ENCODE measurements around the gene KRTAP4-12. TPM values are rescaled to one million over a fixed set of nuclear protein-coding genes. Genes with fewer than 3 reads are reported as not detected.
"Not testable (repeated sequence)": the region's sequence is repeated elsewhere in the genome, so short reads cannot be mapped to it uniquely, and the experiment has no call there.

KRTAP4-12 gene
- total and polyA plus RNA-seq, 7 experiments from 2014 or later, result not detected

GRCh38 chr17:41121742-41122141 lies 2.2 kb downstream of the KRTAP4-12 start:
- no peak for DNase-seq
- H3K27me3 Mint-ChIP-seq, result peaks cover 0 to 12% (median 0%) of the 10 kb centered on the region in 5 donors

GRCh38 chr17:41119696-41120690 lies 4.0 kb downstream of the KRTAP4-12 start:
- peak overlapping the region in 7 of 9 donors; percentile 76 to 95 (median 87) for H3K27ac Mint-ChIP-seq
- DNase-seq (peak in 5 of 9 donors; percentile 38 to 63 (median 52)), ATAC-seq (peak; percentile 78)
- H3K27me3 ChIP-seq (ENCODE audit: control insufficient read depth in 2 of 2, insufficient read depth in 2 of 2, low read length in 2 of 2); H3K4me3 ChIP-seq (ENCODE audit: low read length); H3K36me3 ChIP-seq (ENCODE audit: control insufficient read depth in 2 of 3, insufficient read depth in 3 of 3, low read length in 3 of 3); H3K36me3 Mint-ChIP-seq; H3K27ac ChIP-seq (ENCODE audit: low read depth, low read length); H3K9me3 ChIP-seq (ENCODE audit: control insufficient read depth in 2 of 3, low read length in 3 of 3); H3K9me3 Mint-ChIP-seq: not testable (repeated sequence)
- H3K4me3 Mint-ChIP-seq, result peak overlapping the region in 8 of 10 donors; percentile 34 to 83 (median 64)
- H3K4me1 ChIP-seq (ENCODE audit: control insufficient read depth in 2 of 2, insufficient read depth in 2 of 2, low read length in 2 of 2), result peaks cover 18 to 27% of the 10 kb centered on the region in 2 donors
- peaks cover 0 to 19% (median 0%) of the 10 kb centered on the region in 5 donors for H3K27me3 Mint-ChIP-seq
- CTCF ChIA-PET, result interaction anchor here (1.0 to 1.6 kb wide), 3 partner anchors 189 to 587 kb away, joined by 3 to 6 read pairs (median 3); partner anchors contain the start of gene KRTAP16-1
- intact Hi-C loops (cut with micrococcal nuclease), result loop anchor here in 1 of 2 donors (1.0 to 5.0 kb wide), 3 partner anchors 188 to 547 kb away; no protein-coding TSS in a partner anchor
- H3K4me1 Mint-ChIP-seq, result peaks cover 4 to 72% (median 55%) of the 10 kb centered on the region in 7 donors
- POLR2A ChIA-PET, result interaction anchor here (0.7 to 1.2 kb wide), 2 partner anchors 187 to 188 kb away, joined by 3 to 4 read pairs; no protein-coding TSS in a partner anchor

More at GRCh38 chr17:41121742-41122141, 2.2 kb downstream of the KRTAP4-12 start:
- peak overlapping the region in 2 of 9 donors; percentile 28 to 45 for H3K27ac Mint-ChIP-seq
- ChIA-PET CTCF (no interaction called here), POLR2A (interaction anchor here (1.1 kb wide), 1 partner anchor 200 kb away, joined by 3 read pairs; no protein-coding TSS in a partner anchor)
- Histone ChIP-seq H3K4me1 (ENCODE audit: control insufficient read depth in 2 of 2, insufficient read depth in 2 of 2, low read length in 2 of 2) (peaks cover 26 to 43% of the 10 kb centered on the region in 2 donors), H3K4me3 (ENCODE audit: low read length) (no peak overlapping the region), H3K9me3 (ENCODE audit: control insufficient read depth in 2 of 3, low read length in 3 of 3) (no peaks in the 10 kb centered on the region), H3K36me3 (ENCODE audit: control insufficient read depth in 2 of 3, insufficient read depth in 3 of 3, low read length in 3 of 3) (no peaks in the 10 kb centered on the region), H3K27ac (ENCODE audit: low read depth, low read length) (no peak overlapping the region), H3K27me3 (ENCODE audit: control insufficient read depth in 2 of 2, insufficient read depth in 2 of 2, low read length in 2 of 2) (no peaks in the 10 kb centered on the region)
- H3K4me3 Mint-ChIP-seq, result peak overlapping the region in 1 of 10 donors; percentile 16
- H3K9me3 Mint-ChIP-seq, result peaks cover 0 to 13% (median 0%) of the 10 kb centered on the region in 11 donors
- no peak for ATAC-seq
- intact Hi-C loops (cut with micrococcal nuclease), result loop anchor here in 1 of 2 donors (5.0 kb wide), 1 partner anchor 546 kb away; no protein-coding TSS in a partner anchor
- H3K4me1 Mint-ChIP-seq, result peaks cover 4 to 84% (median 70%) of the 10 kb centered on the region in 7 donors
- peaks cover 0 to 4% (median 0%) of the 10 kb centered on the region in 5 donors for H3K36me3 Mint-ChIP-seq

- Histone ChIP-seq H3K4me1 (ENCODE audit: control insufficient read depth in 2 of 2, insufficient read depth in 2 of 2, low read length in 2 of 2) (peaks cover 5 to 17% of the 10 kb centered on the region in 2 donors), H3K27me3 (ENCODE audit: control insufficient read depth in 2 of 2, insufficient read depth in 2 of 2, low read length in 2 of 2) (no peaks in the 10 kb centered on the region), H3K27ac (ENCODE audit: low read depth, low read length) (no peak overlapping the region), H3K4me3 (ENCODE audit: low read length) (no peak overlapping the region), H3K36me3 (ENCODE audit: control insufficient read depth in 2 of 3, insufficient read depth in 3 of 3, low read length in 3 of 3) (no peaks in the 10 kb centered on the region), H3K9me3 (ENCODE audit: control insufficient read depth in 2 of 3, low read length in 3 of 3) (no peaks in the 10 kb centered on the region)
- DNase-seq (no peak), ATAC-seq (no peak)
- H3K4me3 Mint-ChIP-seq, result no peak overlapping the region
- peaks cover 0 to 19% (median 0%) of the 10 kb centered on the region in 5 donors for H3K27me3 Mint-ChIP-seq
- H3K4me1 Mint-ChIP-seq, result peaks cover 4 to 60% (median 45%) of the 10 kb centered on the region in 7 donors
- ChIA-PET POLR2A (interaction anchor here (0.6 kb wide), 1 partner anchor 8 kb away, joined by 4 read pairs; no protein-coding TSS in a partner anchor), CTCF (no interaction called here)
- H3K27ac Mint-ChIP-seq, result peak overlapping the region in 3 of 9 donors; percentile 12 to 53 (median 43)
- intact Hi-C loops (cut with micrococcal nuclease), result no loop called here
- H3K36me3 Mint-ChIP-seq, result peaks cover 0 to 4% (median 0%) of the 10 kb centered on the region in 5 donors
- H3K9me3 Mint-ChIP-seq, result peaks cover 0 to 8% (median 0%) of the 10 kb centered on the region in 11 donors
These were observed 5.3 kb downstream of the KRTAP4-12 start for GRCh38 chr17:41118721-41119120.

GRCh38 chr17:41117846-41118386 lies 6.1 kb downstream of the KRTAP4-12 start, which contains the start of gene KRTAP4-11:
Gene KRTAP4-11, minus strand, starts transcription at chr17:41118373. Its CDS starts 58 bp downstream, at chr17:41118315.
- ATAC-seq; H3K36me3 ChIP-seq (ENCODE audit: control insufficient read depth in 2 of 3, insufficient read depth in 3 of 3, low read length in 3 of 3); CTCF ChIA-PET; H3K4me1 ChIP-seq (ENCODE audit: control insufficient read depth in 2 of 2, insufficient read depth in 2 of 2, low read length in 2 of 2); H3K4me3 ChIP-seq (ENCODE audit: low read length); intact Hi-C loops (cut with micrococcal nuclease); H3K27ac ChIP-seq (ENCODE audit: low read depth, low read length); H3K9me3 Mint-ChIP-seq; H3K9me3 ChIP-seq (ENCODE audit: control insufficient read depth in 2 of 3, low read length in 3 of 3); DNase-seq; POLR2A ChIA-PET; H3K27me3 ChIP-seq (ENCODE audit: control insufficient read depth in 2 of 2, insufficient read depth in 2 of 2, low read length in 2 of 2); H3K36me3 Mint-ChIP-seq: not testable (repeated sequence)
- Mint-ChIP-seq H3K4me3 (peak within 1 kb of the TSS in 1 of 10 donors; percentile 29), H3K27ac (peak within 1 kb of the TSS in 7 of 9 donors; percentile 25 to 92 (median 55)), H3K27me3 (peaks cover 0 to 17% (median 0%) of the 10 kb centered on the region in 5 donors), H3K4me1 (peaks cover 4 to 53% (median 38%) of the 10 kb centered on the region in 7 donors)

GRCh38 chr17:41116297-41116696 lies 7.7 kb downstream of the KRTAP4-12 start:
- POLR2A ChIA-PET, result no interaction called here
- CTCF ChIA-PET, result no interaction called here
- H3K4me1 ChIP-seq (ENCODE audit: control insufficient read depth in 2 of 2, insufficient read depth in 2 of 2, low read length in 2 of 2), result peaks cover 5 to 7% of the 10 kb centered on the region in 2 donors

More at GRCh38 chr17:41116297-41116696, 7.7 kb downstream of the KRTAP4-12 start:
- Histone ChIP-seq H3K27me3 (ENCODE audit: control insufficient read depth in 2 of 2, insufficient read depth in 2 of 2, low read length in 2 of 2) (no peaks in the 10 kb centered on the region), H3K27ac (ENCODE audit: low read depth, low read length) (no peak overlapping the region), H3K4me3 (ENCODE audit: low read length) (no peak overlapping the region), H3K36me3 (ENCODE audit: control insufficient read depth in 2 of 3, insufficient read depth in 3 of 3, low read length in 3 of 3) (no peaks in the 10 kb centered on the region), H3K9me3 (ENCODE audit: control insufficient read depth in 2 of 3, low read length in 3 of 3) (no peaks in the 10 kb centered on the region)
- no peak for DNase-seq
- peaks cover 0 to 17% (median 1%) of the 10 kb centered on the region in 11 donors for H3K9me3 Mint-ChIP-seq
- ATAC-seq, result peak; percentile 36
- H3K36me3 Mint-ChIP-seq, result peaks cover 0 to 6% (median 2%) of the 10 kb centered on the region in 5 donors
- intact Hi-C loops (cut with micrococcal nuclease), result no loop called here
- peaks cover 4 to 40% (median 29%) of the 10 kb centered on the region in 7 donors for H3K4me1 Mint-ChIP-seq
- peaks cover 0 to 15% (median 0%) of the 10 kb centered on the region in 5 donors for H3K27me3 Mint-ChIP-seq
- H3K27ac Mint-ChIP-seq, result no peak overlapping the region
- no peak overlapping the region for H3K4me3 Mint-ChIP-seq
